ENCODE results near the gene UBR4.

The UBR4 gene

DNA sequence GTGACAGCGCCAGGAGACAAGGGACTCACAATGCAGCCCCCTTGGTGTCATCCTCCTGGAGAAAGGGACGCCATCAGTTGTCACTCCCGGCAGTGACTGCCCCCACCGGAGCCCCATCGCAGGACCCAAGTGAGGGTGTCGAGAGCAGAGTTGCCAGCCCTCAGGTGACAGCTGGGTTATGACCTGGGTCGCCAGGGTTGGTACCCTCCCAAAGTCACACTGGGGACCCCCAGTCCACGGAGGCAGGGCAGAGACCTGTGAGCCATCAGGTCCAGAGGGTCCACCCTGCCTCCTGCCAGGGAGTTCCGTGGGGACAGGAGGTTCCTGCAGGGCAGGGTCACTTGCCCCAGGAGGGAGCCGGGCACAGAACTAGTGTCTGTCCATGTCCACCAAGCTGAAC, 175.3 kb downstream of the UBR4 start:
- H3K9ac ChIP-seq (ENCODE audit: low read length in 2 of 2): no peak overlapping the region
- H3K9me3 ChIP-seq (ENCODE audit: control insufficient read depth in 2 of 2, low read length in 2 of 2): no peaks in the 10 kb centered on the region
- H3K27me3 ChIP-seq (ENCODE audit: control insufficient read depth in 1 of 2, insufficient read depth in 2 of 2, low read length in 2 of 2): peaks cover 0 to 9% of the 10 kb centered on the region in 2 donors
- no peaks in the 10 kb centered on the region for H3K36me3 ChIP-seq (ENCODE audit: control insufficient read depth in 2 of 2, insufficient read depth in 2 of 2, low read length in 2 of 2)
- H3K4me3 ChIP-seq (ENCODE audit: low read length in 2 of 2): no peak overlapping the region
- H3K27ac ChIP-seq (ENCODE audit: low read length): no peak overlapping the region
- H3K4me1 ChIP-seq (ENCODE audit: control insufficient read depth, insufficient read depth, low read length): no peaks in the 10 kb centered on the region

GRCh38 chr1:19033926-19034680, 176.0 kb downstream of the UBR4 start:
- no peaks in the 10 kb centered on the region for H3K4me1 ChIP-seq (ENCODE audit: control insufficient read depth, insufficient read depth, low read length)
- no peak overlapping the region for H3K9ac ChIP-seq (ENCODE audit: low read length in 2 of 2)
- H3K9me3 ChIP-seq (ENCODE audit: control insufficient read depth in 2 of 2, low read length in 2 of 2): no peaks in the 10 kb centered on the region
- no peak overlapping the region for H3K4me3 ChIP-seq (ENCODE audit: low read length in 2 of 2)
- peaks cover 0 to 9% of the 10 kb centered on the region in 2 donors for H3K27me3 ChIP-seq (ENCODE audit: control insufficient read depth in 1 of 2, insufficient read depth in 2 of 2, low read length in 2 of 2)
- no peaks in the 10 kb centered on the region for H3K36me3 ChIP-seq (ENCODE audit: control insufficient read depth in 2 of 2, insufficient read depth in 2 of 2, low read length in 2 of 2)
- no peak overlapping the region for H3K27ac ChIP-seq (ENCODE audit: low read length)

DNA sequence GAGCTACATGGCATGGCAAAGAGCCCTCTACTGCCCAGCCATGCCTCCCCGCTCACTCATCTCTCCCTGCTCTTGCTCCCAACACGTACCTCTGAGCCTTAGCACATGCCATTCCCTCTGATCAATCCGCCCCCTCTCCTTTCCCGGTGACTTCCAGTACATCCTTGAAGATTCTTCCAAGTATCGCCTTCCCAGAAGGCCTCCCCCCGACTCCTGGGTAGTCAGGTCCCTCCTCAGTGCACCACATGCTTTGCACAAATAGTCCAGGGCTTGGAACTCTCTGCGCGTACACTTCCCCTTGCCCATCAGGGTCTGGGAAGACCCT, 176.6 kb downstream of the UBR4 start:
- Histone ChIP-seq H3K27ac (ENCODE audit: low read length) (no peak overlapping the region), H3K9ac (ENCODE audit: low read length in 2 of 2) (no peak overlapping the region), H3K9me3 (ENCODE audit: control insufficient read depth in 2 of 2, low read length in 2 of 2) (no peaks in the 10 kb centered on the region), H3K4me1 (ENCODE audit: control insufficient read depth, insufficient read depth, low read length) (no peaks in the 10 kb centered on the region), H3K27me3 (ENCODE audit: control insufficient read depth in 1 of 2, insufficient read depth in 2 of 2, low read length in 2 of 2) (peaks cover 4 to 9% of the 10 kb centered on the region in 2 donors), H3K4me3 (ENCODE audit: low read length in 2 of 2) (no peak overlapping the region), H3K36me3 (ENCODE audit: control insufficient read depth in 2 of 2, insufficient read depth in 2 of 2, low read length in 2 of 2) (no peaks in the 10 kb centered on the region)

DNA sequence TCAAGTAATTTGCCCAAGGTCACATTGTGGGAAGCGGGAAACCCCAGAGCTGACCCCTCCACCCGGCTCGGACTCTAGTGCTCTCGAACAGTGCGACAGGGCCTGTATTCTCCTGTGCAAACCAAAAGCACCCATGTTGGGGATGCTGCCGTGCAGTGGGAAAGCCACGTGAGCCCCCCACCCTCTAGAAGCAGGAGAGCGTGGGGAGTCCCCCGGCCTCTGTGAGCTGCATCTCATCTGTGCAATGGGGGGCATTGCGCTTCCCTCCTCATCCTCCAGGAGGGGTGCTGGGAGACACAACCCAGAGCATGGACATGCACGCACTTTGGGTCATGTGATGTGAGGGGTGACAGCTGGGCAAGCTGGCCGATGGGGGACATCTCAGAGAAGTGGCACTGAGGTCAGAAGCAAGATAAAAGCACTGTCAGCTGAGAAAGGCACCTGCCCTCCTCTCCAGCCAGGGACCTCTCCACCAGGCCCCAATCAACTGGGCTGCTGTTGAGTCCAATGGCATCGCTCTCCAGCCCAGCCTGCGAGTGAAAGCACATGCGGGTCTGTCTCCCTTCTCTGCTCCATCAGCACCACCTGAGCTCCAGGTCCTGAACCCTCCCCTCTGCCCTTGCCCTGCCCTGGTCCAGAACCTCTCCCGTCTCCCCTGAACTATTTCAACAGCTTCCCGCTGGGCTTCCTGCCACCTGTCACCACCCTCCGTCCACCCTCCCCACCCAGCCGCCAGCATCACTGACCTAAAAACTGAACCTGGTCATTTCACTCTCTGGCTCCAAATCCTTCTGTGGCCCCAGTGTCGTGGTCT, 177.2 kb downstream of the UBR4 start:
- Histone ChIP-seq H3K9me3 (ENCODE audit: control insufficient read depth in 2 of 2, low read length in 2 of 2) (no peaks in the 10 kb centered on the region), H3K9ac (ENCODE audit: low read length in 2 of 2) (no peak overlapping the region), H3K27ac (ENCODE audit: low read length) (no peak overlapping the region), H3K4me3 (ENCODE audit: low read length in 2 of 2) (no peak overlapping the region), H3K4me1 (ENCODE audit: control insufficient read depth, insufficient read depth, low read length) (no peaks in the 10 kb centered on the region), H3K36me3 (ENCODE audit: control insufficient read depth in 2 of 2, insufficient read depth in 2 of 2, low read length in 2 of 2) (no peaks in the 10 kb centered on the region), H3K27me3 (ENCODE audit: control insufficient read depth in 1 of 2, insufficient read depth in 2 of 2, low read length in 2 of 2) (peaks cover 4 to 10% of the 10 kb centered on the region in 2 donors)

DNA sequence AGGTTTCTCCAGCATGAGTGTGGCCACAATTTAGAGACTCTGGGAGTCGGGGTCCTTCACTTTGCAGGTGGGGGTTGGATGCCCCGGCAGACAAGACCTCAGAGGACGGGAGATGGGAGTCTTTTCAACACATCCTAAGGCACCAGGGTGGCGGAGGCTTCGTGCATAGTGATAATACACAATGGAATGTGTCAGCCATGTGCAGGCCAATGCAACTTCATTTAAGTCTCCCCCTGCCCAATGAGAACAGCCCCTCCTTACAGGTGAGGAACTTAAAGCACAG, 177.7 kb downstream of the UBR4 start:
- no peaks in the 10 kb centered on the region for H3K9me3 ChIP-seq (ENCODE audit: control insufficient read depth in 2 of 2, low read length in 2 of 2)
- no peaks in the 10 kb centered on the region for H3K4me1 ChIP-seq (ENCODE audit: control insufficient read depth, insufficient read depth, low read length)
- H3K27ac ChIP-seq (ENCODE audit: low read length): no peak overlapping the region
- no peak overlapping the region for H3K9ac ChIP-seq (ENCODE audit: low read length in 2 of 2)
- H3K4me3 ChIP-seq (ENCODE audit: low read length in 2 of 2): no peak overlapping the region
- H3K27me3 ChIP-seq (ENCODE audit: control insufficient read depth in 1 of 2, insufficient read depth in 2 of 2, low read length in 2 of 2): peaks cover 4 to 9% of the 10 kb centered on the region in 2 donors
- no peaks in the 10 kb centered on the region for H3K36me3 ChIP-seq (ENCODE audit: control insufficient read depth in 2 of 2, insufficient read depth in 2 of 2, low read length in 2 of 2)

DNA sequence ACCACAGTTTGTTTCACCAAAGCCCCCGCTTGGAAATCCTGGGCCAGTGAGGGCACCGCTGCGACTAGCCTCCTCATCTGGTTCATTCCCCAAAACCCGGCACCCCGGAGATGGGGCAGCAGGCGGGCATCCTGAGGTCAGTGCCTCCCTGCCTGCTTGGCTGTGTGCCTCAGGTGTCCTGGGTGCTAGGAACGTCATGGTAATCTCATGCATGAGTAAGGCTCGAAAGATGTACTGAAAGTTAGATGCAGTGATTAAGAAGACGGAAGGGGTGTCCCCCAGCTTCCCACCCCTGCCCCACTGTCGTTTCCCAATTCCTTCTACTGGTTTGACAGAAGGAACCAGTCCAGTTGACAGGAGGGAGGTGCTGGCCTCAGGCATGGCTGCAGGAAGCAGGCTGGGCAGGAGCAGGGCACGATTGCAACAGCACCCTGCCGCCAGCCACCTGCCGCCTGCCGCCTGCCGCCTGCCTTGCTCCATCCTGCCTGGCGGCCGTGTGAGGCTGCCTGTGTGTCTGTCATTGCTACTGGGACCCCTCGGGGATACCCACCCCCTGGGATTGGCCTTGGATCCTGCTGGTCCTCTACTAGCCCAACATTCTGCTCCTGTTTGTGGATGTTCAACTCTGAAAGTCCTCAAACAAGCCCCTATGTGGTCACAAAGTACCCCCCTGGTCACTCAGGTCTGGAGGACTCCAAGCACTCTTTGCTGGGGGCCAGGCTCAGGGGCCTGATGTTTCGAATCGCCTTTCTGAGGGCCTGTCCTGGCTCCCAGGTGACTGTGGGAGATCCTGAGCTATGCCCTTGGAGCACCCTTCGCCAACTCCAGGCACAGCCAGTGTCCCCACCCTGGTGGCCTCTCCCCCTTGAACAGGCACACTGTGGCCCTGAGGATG, 180.6 kb downstream of the UBR4 start:
- peaks cover 2 to 4% of the 10 kb centered on the region in 2 donors for H3K27me3 ChIP-seq (ENCODE audit: control insufficient read depth in 1 of 2, insufficient read depth in 2 of 2, low read length in 2 of 2)

GRCh38 chr1:19028546-19029129, 181.4 kb downstream of the UBR4 start:
- Histone ChIP-seq H3K27ac (ENCODE audit: low read length) (no peak overlapping the region), H3K36me3 (ENCODE audit: control insufficient read depth in 2 of 2, insufficient read depth in 2 of 2, low read length in 2 of 2) (no peaks in the 10 kb centered on the region), H3K9ac (ENCODE audit: low read length in 2 of 2) (no peak overlapping the region), H3K27me3 (ENCODE audit: control insufficient read depth in 1 of 2, insufficient read depth in 2 of 2, low read length in 2 of 2) (peaks cover 2 to 4% of the 10 kb centered on the region in 2 donors), H3K4me1 (ENCODE audit: control insufficient read depth, insufficient read depth, low read length) (no peaks in the 10 kb centered on the region), H3K9me3 (ENCODE audit: control insufficient read depth in 2 of 2, low read length in 2 of 2) (no peaks in the 10 kb centered on the region), H3K4me3 (ENCODE audit: low read length in 2 of 2) (no peak overlapping the region)

More for the DNA sequence above, 180.6 kb downstream of the UBR4 start:
- Histone ChIP-seq H3K27ac (ENCODE audit: low read length) (no peak overlapping the region), H3K9ac (ENCODE audit: low read length in 2 of 2) (no peak overlapping the region), H3K9me3 (ENCODE audit: control insufficient read depth in 2 of 2, low read length in 2 of 2) (no peaks in the 10 kb centered on the region), H3K4me1 (ENCODE audit: control insufficient read depth, insufficient read depth, low read length) (no peaks in the 10 kb centered on the region), H3K4me3 (ENCODE audit: low read length in 2 of 2) (no peak overlapping the region), H3K36me3 (ENCODE audit: control insufficient read depth in 2 of 2, insufficient read depth in 2 of 2, low read length in 2 of 2) (no peaks in the 10 kb centered on the region)

GRCh38 chr1:19028110-19028509, 182.0 kb downstream of the UBR4 start:
- no peak overlapping the region for H3K27ac ChIP-seq (ENCODE audit: low read length)
- H3K4me3 ChIP-seq (ENCODE audit: low read length in 2 of 2): no peak overlapping the region
- H3K36me3 ChIP-seq (ENCODE audit: control insufficient read depth in 2 of 2, insufficient read depth in 2 of 2, low read length in 2 of 2): no peaks in the 10 kb centered on the region
- peaks cover 2 to 4% of the 10 kb centered on the region in 2 donors for H3K27me3 ChIP-seq (ENCODE audit: control insufficient read depth in 1 of 2, insufficient read depth in 2 of 2, low read length in 2 of 2)
- no peaks in the 10 kb centered on the region for H3K4me1 ChIP-seq (ENCODE audit: control insufficient read depth, insufficient read depth, low read length)
- H3K9ac ChIP-seq (ENCODE audit: low read length in 2 of 2): no peak overlapping the region
- no peaks in the 10 kb centered on the region for H3K9me3 ChIP-seq (ENCODE audit: control insufficient read depth in 2 of 2, low read length in 2 of 2)
